MM.1S (cell line): Measurements from ENCODE around the gene PMEPA1.

Experiments used
- EZH2phosphoT487 ChIP-seq: fragments of 300-600 bp; sonication (generic); IDR thresholded peaks from 2 replicates; pipeline ENCODE4 v1.6.1; 2018; ENCODE audit warnings: antibody characterized with exemption, low read length
- TF ChIP-seq, protein P1 (sequence below): fragments of 300-600 bp; sonication (generic); IDR thresholded peaks from 2 replicates; pipeline ENCODE4 v1.5.1; 2016; ENCODE audit warnings: antibody characterized with exemption, low read length, mixed read lengths

DNA sequence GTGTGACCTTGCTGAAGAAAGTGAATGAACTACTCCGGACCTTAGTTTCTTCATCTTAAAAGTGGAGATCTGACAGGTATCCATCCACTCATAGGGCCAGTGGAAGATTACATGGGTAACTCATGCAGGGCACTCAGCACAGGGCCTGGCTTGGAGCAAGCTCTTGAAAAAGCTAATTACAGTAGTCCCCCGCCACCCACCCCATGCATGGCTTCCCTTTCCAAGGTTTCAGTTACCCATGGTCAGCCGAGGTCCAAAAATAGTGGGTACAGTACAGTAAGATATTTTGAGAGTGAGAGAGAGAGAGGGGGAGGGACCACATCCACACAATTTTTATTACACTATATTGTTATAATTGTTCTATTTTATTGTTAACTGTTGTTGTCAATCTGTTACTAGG, 7.1 kb upstream of the PMEPA1 start:
- TF ChIP-seq EZH2phosphoT487: no peak
- TF ChIP-seq, protein P1, sequence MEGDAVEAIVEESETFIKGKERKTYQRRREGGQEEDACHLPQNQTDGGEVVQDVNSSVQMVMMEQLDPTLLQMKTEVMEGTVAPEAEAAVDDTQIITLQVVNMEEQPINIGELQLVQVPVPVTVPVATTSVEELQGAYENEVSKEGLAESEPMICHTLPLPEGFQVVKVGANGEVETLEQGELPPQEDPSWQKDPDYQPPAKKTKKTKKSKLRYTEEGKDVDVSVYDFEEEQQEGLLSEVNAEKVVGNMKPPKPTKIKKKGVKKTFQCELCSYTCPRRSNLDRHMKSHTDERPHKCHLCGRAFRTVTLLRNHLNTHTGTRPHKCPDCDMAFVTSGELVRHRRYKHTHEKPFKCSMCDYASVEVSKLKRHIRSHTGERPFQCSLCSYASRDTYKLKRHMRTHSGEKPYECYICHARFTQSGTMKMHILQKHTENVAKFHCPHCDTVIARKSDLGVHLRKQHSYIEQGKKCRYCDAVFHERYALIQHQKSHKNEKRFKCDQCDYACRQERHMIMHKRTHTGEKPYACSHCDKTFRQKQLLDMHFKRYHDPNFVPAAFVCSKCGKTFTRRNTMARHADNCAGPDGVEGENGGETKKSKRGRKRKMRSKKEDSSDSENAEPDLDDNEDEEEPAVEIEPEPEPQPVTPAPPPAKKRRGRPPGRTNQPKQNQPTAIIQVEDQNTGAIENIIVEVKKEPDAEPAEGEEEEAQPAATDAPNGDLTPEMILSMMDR: no peak
